GM19238 (cell line): Measurements from ENCODE around the gene DPEP3.
"Not testable (repeated sequence)": the region's sequence is repeated elsewhere in the genome, so short reads cannot be mapped to it uniquely, and the experiment has no call there.

Source experiments
- DNase-seq: peaks from one replicate; pipeline ENCODE4 v3.0.0; 2011; ENCODE audit warnings: low spot score; ENCODE audit not compliant: insufficient read length

The DPEP3 gene, protein sequence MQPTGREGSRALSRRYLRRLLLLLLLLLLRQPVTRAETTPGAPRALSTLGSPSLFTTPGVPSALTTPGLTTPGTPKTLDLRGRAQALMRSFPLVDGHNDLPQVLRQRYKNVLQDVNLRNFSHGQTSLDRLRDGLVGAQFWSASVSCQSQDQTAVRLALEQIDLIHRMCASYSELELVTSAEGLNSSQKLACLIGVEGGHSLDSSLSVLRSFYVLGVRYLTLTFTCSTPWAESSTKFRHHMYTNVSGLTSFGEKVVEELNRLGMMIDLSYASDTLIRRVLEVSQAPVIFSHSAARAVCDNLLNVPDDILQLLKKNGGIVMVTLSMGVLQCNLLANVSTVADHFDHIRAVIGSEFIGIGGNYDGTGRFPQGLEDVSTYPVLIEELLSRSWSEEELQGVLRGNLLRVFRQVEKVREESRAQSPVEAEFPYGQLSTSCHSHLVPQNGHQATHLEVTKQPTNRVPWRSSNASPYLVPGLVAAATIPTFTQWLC

DNA sequence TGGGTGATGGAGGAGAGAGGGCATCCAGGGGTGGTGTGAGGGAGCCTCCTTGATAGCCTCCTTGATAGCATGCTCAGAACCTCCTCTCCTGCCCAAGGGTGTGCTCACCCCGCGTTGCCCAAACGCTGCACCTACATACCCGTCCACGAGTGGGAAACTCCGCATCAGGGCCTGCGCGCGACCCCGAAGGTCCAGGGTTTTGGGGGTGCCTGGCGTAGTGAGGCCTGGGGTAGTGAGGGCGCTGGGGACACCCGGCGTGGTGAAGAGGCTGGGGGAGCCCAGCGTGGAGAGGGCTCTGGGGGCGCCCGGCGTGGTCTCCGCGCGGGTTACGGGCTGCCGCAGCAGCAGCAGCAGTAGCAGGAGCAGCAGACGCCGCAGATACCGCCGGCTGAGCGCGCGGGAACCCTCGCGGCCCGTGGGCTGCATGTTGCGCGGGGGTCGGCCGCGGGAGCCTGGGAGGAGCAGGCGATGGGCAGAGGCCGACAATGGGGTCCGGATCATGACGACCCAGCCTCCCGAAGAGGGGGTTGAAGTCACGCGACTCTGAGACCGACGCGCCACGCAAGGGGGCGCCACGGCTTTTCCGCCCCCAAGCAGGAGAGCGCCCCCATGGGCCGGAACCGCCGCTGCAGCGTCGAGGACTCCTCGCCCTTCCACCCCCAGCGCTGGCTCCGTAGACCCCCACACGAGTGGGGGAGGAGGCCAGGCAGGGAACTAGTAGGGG, at the start of gene DPEP3:
Gene DPEP3, minus strand, starts transcription at position 545 of the 724 bp plus-strand sequence. Its CDS starts 119 bp downstream, at position 426.
- DNase-seq: no peak

GRCh38 chr16:68028996-68029395, 48.7 kb upstream of the DPEP3 start:
- no peak for DNase-seq

DNA sequence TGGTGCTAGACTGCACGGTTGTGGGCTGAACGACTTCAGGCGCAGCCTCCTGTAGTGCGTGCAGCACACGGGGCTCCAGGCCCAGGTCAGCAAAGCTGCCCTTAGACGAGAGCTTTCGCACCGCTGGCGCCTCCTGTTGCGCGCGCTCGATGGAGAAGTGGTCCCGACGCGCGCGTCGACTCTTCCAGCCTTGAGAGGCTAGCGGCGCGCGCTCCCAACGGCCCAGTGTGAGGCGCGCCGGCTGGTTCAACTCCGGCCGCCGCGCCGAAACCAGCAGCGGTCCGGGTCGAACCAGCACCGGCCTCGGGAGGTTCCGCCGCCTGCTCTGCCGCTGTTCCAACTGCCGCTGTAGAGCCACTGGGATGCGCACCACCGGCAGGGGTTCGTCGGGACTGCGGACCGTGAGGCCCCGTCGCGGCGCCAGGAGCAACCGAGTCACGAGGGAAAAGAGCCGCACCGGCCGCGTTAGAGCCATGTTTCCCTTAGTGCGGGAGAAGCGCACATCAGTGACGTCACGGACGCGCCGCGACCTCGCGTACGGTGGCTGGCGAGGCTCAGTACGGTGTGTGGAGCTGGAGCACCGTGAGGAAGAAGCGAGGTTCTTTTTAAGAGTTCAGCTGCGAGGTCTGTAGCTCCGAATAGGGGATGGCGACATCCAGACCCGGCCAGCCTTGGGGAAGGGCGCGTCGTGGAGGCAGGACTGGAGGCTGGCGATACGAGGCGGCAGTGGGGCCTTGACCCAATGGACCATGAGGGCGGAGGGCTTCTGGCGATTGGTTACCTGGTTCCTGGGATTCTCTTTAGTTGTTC, 42.6 kb upstream of the DPEP3 start, which contains the start of the genes DDX28 and DUS2:
Gene DDX28, minus strand, starts transcription at position 505 of the 810 bp plus-strand sequence. Its CDS starts 30 bp downstream, at position 475.
Gene DUS2, plus strand, starts transcription at position 557 of the 810 bp plus-strand sequence. CDS start 14,740 bp downstream, outside the sequence.
- DNase-seq: peak; percentile 77

DNA sequence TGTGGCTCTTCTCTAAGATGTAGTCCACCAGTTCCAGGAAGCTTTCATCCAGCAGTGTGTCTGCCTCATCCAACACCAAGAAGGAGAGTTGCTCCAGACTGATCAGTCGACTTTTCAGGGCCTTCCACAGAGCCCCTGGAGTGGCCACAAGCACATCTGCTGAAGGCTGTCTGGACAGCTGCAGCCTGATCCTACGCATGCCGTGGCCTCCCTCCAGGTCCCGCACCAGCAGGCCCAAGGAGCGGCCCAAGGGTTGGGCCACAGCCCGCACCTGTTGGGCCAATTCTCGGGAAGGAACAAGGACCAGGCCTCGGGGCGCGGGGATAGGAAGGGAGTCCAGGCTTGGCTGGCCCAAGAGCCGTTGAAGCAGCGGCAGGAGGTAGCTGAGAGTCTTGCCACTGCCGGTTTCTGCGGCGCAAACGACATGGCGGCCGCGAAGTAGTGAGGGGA, 42.0 kb upstream of the DPEP3 start:
- no peak for DNase-seq

DNA sequence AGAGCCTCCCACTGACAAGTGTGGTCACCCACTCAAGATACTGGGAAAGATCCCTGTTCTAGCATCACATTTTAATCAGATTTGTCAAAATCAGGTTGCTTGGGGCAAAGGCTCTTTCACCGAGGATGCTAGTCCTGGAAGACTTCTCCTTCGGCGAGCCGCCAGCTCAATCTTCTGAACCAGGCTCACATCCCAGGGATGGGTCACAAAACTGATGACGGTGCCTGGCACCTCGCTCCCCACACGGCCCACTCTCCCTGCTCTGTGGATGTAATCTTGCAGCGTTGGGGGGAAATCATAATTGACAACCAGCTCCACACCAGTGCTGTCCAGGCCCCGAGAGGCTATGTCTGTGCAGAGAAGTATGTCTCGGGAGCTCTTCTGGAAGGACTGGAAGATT, 41.2 kb upstream of the DPEP3 start:
- DNase-seq: no peak

DNA sequence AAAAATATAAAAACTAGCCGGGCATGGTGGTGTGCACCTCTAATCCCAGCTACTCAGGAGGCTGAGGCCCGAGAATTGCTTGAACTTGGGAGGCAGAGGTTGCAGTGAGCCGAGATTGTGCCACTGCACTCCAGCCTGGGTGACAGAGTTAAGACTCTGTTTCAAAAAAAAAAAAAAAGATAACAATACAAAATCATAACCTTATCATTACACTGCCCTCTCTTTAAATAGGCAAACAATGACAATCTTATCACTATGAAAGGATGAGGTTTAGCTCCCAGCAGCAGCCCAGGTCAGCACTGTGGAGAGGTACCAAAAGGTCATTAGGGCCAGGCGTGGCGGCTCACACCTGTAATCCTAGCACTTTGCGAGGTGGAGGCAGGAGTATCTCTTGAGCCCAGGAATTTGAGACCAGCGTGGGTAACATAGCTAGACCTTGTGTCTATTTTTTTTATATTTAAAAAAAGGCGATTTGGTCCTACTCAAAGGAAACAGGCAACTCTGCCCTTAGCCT, 38.9 kb upstream of the DPEP3 start:
- no peak for DNase-seq

DNA sequence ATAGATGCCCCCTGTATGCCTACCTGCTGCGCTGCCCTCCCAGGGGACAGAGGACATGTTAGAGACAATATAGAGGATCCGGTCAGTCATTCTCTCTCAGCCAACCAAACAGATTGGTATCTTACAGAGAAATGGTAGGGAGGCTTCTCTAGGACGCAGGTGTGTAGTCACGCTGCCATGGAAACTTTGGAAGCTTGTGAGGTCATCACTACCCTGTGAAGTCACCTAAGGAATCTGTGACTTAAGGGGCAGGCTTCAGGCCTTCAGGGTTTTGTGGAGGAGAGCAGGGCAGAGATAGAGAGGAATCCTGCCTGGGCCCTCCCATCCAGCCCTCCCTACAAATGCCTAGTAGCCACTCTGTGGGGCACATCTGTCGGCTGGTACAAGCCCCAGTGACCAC, 35.4 kb upstream of the DPEP3 start, which contains the start of gene DPEP2NB:
Gene DPEP2NB, minus strand, starts transcription at position 231 of the 400 bp plus-strand sequence. Its CDS starts 141 bp downstream, at position 90.
- no peak for DNase-seq

DNA sequence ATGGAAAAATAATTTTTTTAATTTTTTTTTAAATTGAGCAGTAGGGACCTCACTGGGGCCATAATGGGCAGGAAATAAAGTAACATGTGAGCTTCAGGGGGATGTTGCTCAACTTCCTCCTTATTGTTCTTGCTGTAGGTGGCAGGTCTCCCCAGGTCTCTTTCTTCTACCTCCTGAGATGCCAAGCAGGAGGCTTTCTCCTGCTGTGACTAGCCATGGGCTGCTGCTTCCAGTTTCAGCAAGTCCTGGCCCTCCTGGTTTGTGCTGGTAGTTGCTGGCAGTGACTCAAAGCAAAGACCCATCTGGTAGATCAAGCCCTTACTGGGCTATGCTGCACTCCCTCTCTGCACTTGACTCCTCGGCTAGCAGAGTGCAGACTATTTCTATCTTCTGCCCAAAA, 33.1 kb upstream of the DPEP3 start:
- no peak for DNase-seq

- DNase-seq: not testable (repeated sequence)
These were observed 29.6 kb upstream of the DPEP3 start for GRCh38 chr16:68009872-68010271.

GRCh38 chr16:68009157-68009735, 28.9 kb upstream of the DPEP3 start:
- no peak for DNase-seq

DNA sequence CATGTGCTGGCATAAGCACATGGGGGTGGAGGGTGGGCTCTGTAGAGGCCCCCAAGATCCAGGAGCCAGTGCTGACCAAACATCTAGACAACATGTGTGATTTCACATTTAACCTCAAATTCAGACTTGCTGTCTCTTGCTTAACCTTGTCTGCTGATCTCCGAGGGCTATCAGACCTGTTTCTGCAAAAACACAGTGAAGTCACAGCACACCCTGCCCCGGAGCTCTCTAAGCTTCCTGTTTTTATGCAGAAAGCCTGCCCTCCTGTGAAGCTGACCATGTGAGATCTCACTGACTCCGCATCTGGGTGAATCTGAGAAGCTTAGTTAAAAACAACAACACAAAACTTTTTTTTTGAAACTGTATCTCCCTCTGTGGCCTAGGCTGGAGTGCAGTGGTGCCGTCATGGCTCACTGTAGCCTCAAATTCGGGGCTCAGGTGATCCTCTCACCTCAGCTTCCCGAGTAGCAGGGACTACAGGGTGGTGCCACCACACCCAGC, 25.5 kb upstream of the DPEP3 start:
- no peak for DNase-seq

GRCh38 chr16:68005211-68005610, 24.9 kb upstream of the DPEP3 start:
- DNase-seq: no peak

- no peak for DNase-seq
These were observed 22.7 kb upstream of the DPEP3 start for GRCh38 chr16:68003031-68003430.

DNA sequence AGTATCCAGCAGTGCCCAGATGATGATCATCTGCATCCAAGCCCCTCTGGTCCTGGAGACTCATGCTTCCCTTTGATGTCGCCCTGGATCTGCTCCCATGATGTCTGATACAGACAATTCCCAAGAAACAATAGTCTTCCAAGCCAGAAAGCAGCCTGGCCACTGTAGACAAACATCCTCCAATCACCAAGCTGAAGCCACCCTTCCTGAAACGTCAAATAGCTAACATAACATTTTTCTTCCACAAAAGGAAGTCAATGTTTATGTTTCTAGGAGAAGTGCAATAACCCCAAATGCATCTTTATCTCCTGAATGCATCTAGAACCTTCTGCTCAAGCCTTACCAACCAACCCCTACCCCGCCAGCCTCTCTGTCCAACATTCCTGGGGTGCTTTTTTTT, 20.2 kb upstream of the DPEP3 start:
- DNase-seq: no peak

DNA sequence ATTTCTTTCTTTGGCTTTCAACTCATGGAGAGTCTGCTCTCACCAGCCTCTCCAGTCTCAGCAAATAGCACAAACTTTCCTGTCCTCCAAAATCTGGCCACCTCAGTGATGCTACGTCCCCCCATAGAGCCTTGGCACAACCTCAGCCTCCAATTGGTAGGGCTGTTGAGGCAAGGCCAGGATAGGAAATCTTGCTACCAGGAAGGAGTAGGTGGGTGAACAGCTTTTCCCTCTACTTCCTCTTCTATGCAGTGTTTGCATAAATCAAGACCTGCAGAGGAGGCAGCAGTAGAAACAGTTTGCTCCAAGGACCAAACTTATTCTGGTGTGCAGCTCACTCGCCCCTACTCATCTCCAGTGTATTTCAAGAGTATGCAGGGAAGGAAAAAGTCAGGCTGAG, 19.7 kb upstream of the DPEP3 start:
- no peak for DNase-seq

- not testable (repeated sequence) for DNase-seq
These were observed 18.7 kb upstream of the DPEP3 start, which contains the start of gene DPEP2 for GRCh38 chr16:67998779-67999688. DPEP2 (minus strand) TSS chr16:67999484; CDS start chr16:67993212, 6,272 bp downstream.

DNA sequence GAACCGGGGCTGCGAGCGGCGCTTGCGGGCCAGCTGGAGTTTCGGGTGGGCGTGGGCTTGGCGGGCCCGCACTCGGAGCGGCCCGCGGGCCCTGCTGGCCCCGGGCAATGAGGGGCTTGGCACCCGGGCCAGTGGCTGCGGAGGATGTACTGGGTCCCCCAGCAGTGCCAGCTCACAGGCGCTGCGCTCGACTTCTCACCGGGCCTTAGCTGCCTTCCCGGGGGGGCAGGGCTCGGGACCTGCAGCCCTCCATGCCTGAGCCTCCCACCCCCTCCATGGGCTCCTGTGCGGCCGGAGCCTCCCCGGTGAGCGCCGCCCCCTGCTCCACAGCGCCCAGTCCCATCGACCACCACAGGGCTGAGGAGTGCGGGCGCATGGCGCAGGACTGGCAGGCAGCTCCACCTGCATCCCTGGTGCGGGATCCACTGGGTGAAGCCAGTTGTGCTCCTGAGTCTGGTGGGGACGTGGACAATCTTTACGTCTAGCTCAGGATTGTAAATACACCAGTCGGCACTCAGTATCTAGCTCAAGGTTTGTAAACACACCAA, 18.0 kb upstream of the DPEP3 start:
- DNase-seq: not testable (repeated sequence)

DNA sequence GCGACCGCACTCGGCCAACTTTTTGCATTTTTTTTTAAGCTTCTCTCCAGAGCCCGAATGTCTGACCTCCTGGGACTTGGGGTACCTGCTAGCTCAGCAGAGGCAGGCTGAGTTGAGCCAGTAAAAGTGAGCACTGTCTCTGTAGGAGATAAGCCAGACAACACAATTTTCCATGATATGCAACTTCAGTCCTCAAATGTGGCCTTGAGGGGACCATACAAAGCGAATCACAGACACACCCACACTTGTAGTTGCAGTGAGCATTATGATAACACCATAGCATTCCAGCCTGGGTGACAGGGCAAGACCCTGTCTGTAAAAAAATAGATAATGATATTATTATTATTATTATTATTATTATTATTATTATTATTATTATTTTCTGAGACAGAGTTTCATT, 16.4 kb upstream of the DPEP3 start:
- no peak for DNase-seq

GRCh38 chr16:67995423-67995822, 15.1 kb upstream of the DPEP3 start:
- no peak for DNase-seq
